Measurements from ENCODE around the gene SCGB1D1. TPM values are rescaled to one million over a fixed set of nuclear protein-coding genes. Genes with fewer than 3 reads are reported as not detected.

SCGB1D1 gene
- total RNA-seq, 2 donors from 2014 or later, result not detected

- DNase-seq (ENCODE audit: low spot score), result no peak
- no peaks in the 10 kb centered on the region for H3K9me3 Mint-ChIP-seq
- no peaks in the 10 kb centered on the region for H3K27me3 Mint-ChIP-seq
- H3K27ac Mint-ChIP-seq, result no peak overlapping the region
- H3K36me3 Mint-ChIP-seq, result peaks cover 16% of the 10 kb centered on the region
- no peaks in the 10 kb centered on the region for H3K4me1 Mint-ChIP-seq (ENCODE audit: low read depth in 2 of 2)
- no peak overlapping the region for H3K4me3 Mint-ChIP-seq
- peak; percentile 29 to 32 for ATAC-seq
Observed at GRCh38 chr11:62150887-62151736, 38.9 kb upstream of the SCGB1D1 start.

- Mint-ChIP-seq H3K4me1 (ENCODE audit: low read depth in 2 of 2) (no peaks in the 10 kb centered on the region), H3K4me3 (no peak overlapping the region), H3K27me3 (no peaks in the 10 kb centered on the region), H3K36me3 (peaks cover 11% of the 10 kb centered on the region), H3K27ac (no peak overlapping the region), H3K9me3 (no peaks in the 10 kb centered on the region)
- no peak for ATAC-seq
- DNase-seq (ENCODE audit: low spot score), result no peak
Observed at GRCh38 chr11:62151737-62152102, 38.3 kb upstream of the SCGB1D1 start.

- peak in 1 of 2 donors; percentile 17 for ATAC-seq
- Mint-ChIP-seq H3K27ac (no peak overlapping the region), H3K9me3 (no peaks in the 10 kb centered on the region), H3K36me3 (peaks cover 9% of the 10 kb centered on the region), H3K4me1 (ENCODE audit: low read depth in 2 of 2) (no peaks in the 10 kb centered on the region), H3K27me3 (no peaks in the 10 kb centered on the region), H3K4me3 (no peak overlapping the region)
- DNase-seq (ENCODE audit: low spot score), result no peak
Observed at GRCh38 chr11:62152245-62153086, 37.5 kb upstream of the SCGB1D1 start.

- no peak overlapping the region for H3K4me3 Mint-ChIP-seq
- no peak overlapping the region for H3K27ac Mint-ChIP-seq
- H3K9me3 Mint-ChIP-seq, result no peaks in the 10 kb centered on the region
- DNase-seq (ENCODE audit: low spot score), result no peak
- H3K27me3 Mint-ChIP-seq, result no peaks in the 10 kb centered on the region
- no peak for ATAC-seq
- no peaks in the 10 kb centered on the region for H3K4me1 Mint-ChIP-seq (ENCODE audit: low read depth in 2 of 2)
- H3K36me3 Mint-ChIP-seq, result peaks cover 5% of the 10 kb centered on the region
Observed at GRCh38 chr11:62153087-62153395, 37.0 kb upstream of the SCGB1D1 start.

- peaks cover 5% of the 10 kb centered on the region for H3K36me3 Mint-ChIP-seq
- H3K4me1 Mint-ChIP-seq (ENCODE audit: low read depth in 2 of 2), result no peaks in the 10 kb centered on the region
- H3K9me3 Mint-ChIP-seq, result no peaks in the 10 kb centered on the region
- no peaks in the 10 kb centered on the region for H3K27me3 Mint-ChIP-seq
- no peak overlapping the region for H3K4me3 Mint-ChIP-seq
- no peak overlapping the region for H3K27ac Mint-ChIP-seq
- ATAC-seq, result no peak
- DNase-seq (ENCODE audit: low spot score), result no peak
Observed at GRCh38 chr11:62153617-62154016, 36.4 kb upstream of the SCGB1D1 start.

GRCh38 chr11:62157603-62158002, 32.4 kb upstream of the SCGB1D1 start:
- no peak overlapping the region for H3K27ac Mint-ChIP-seq
- H3K4me3 Mint-ChIP-seq, result no peak overlapping the region
- H3K36me3 Mint-ChIP-seq, result no peaks in the 10 kb centered on the region
- no peaks in the 10 kb centered on the region for H3K4me1 Mint-ChIP-seq (ENCODE audit: low read depth in 2 of 2)
- no peak for DNase-seq (ENCODE audit: low spot score)
- no peaks in the 10 kb centered on the region for H3K9me3 Mint-ChIP-seq
- ATAC-seq, result no peak
- peaks cover 21 to 24% of the 10 kb centered on the region in 2 donors for H3K27me3 Mint-ChIP-seq

GRCh38 chr11:62166371-62166770, 23.6 kb upstream of the SCGB1D1 start:
- Mint-ChIP-seq H3K4me1 (ENCODE audit: low read depth in 2 of 2) (peaks cover 1 to 6% of the 10 kb centered on the region in 2 donors), H3K27me3 (peaks cover 14 to 32% of the 10 kb centered on the region in 2 donors), H3K27ac (no peak overlapping the region), H3K4me3 (no peak overlapping the region), H3K36me3 (no peaks in the 10 kb centered on the region), H3K9me3 (no peaks in the 10 kb centered on the region)
- no peak for DNase-seq (ENCODE audit: low spot score)
- no peak for ATAC-seq

- Mint-ChIP-seq H3K4me1 (ENCODE audit: low read depth in 2 of 2) (peaks cover 4 to 8% of the 10 kb centered on the region in 2 donors), H3K4me3 (no peak overlapping the region), H3K27me3 (peaks cover 25 to 47% of the 10 kb centered on the region in 2 donors), H3K36me3 (no peaks in the 10 kb centered on the region), H3K9me3 (no peaks in the 10 kb centered on the region), H3K27ac (no peak overlapping the region)
- ATAC-seq, result no peak
- no peak for DNase-seq (ENCODE audit: low spot score)
Observed at GRCh38 chr11:62169448-62169847, 20.6 kb upstream of the SCGB1D1 start.

- Mint-ChIP-seq H3K4me1 (ENCODE audit: low read depth in 2 of 2) (peaks cover 4 to 8% of the 10 kb centered on the region in 2 donors), H3K27ac (no peak overlapping the region), H3K36me3 (no peaks in the 10 kb centered on the region), H3K4me3 (no peak overlapping the region), H3K27me3 (peaks cover 28 to 52% of the 10 kb centered on the region in 2 donors), H3K9me3 (no peaks in the 10 kb centered on the region)
- no peak for ATAC-seq
- DNase-seq (ENCODE audit: low spot score), result no peak
Observed at GRCh38 chr11:62169935-62170334, 20.1 kb upstream of the SCGB1D1 start.

- peaks cover 33 to 52% of the 10 kb centered on the region in 2 donors for H3K27me3 Mint-ChIP-seq
- H3K4me3 Mint-ChIP-seq, result no peak overlapping the region
- H3K4me1 Mint-ChIP-seq (ENCODE audit: low read depth in 2 of 2), result peaks cover 4 to 8% of the 10 kb centered on the region in 2 donors
- H3K27ac Mint-ChIP-seq, result no peak overlapping the region
- no peaks in the 10 kb centered on the region for H3K36me3 Mint-ChIP-seq
- H3K9me3 Mint-ChIP-seq, result no peaks in the 10 kb centered on the region
- DNase-seq (ENCODE audit: low spot score), result no peak
- peak in 1 of 2 donors; percentile 56 for ATAC-seq
Observed at GRCh38 chr11:62171261-62171723, 18.7 kb upstream of the SCGB1D1 start.

- DNase-seq (ENCODE audit: low spot score) (no peak), ATAC-seq (no peak)
- no peaks in the 10 kb centered on the region for H3K9me3 Mint-ChIP-seq
- H3K4me1 Mint-ChIP-seq (ENCODE audit: low read depth in 2 of 2), result peaks cover 4 to 8% of the 10 kb centered on the region in 2 donors
- H3K27me3 Mint-ChIP-seq, result peaks cover 34 to 53% of the 10 kb centered on the region in 2 donors
- H3K27ac Mint-ChIP-seq, result no peak overlapping the region
- H3K4me3 Mint-ChIP-seq, result no peak overlapping the region
- no peaks in the 10 kb centered on the region for H3K36me3 Mint-ChIP-seq
Observed at GRCh38 chr11:62172294-62172693, 17.7 kb upstream of the SCGB1D1 start.

GRCh38 chr11:62176766-62177165, 13.2 kb upstream of the SCGB1D1 start:
- no peak overlapping the region for H3K27ac Mint-ChIP-seq
- no peaks in the 10 kb centered on the region for H3K36me3 Mint-ChIP-seq
- H3K9me3 Mint-ChIP-seq, result no peaks in the 10 kb centered on the region
- ATAC-seq (no peak), DNase-seq (ENCODE audit: low spot score) (no peak)
- peaks cover 21 to 37% of the 10 kb centered on the region in 2 donors for H3K27me3 Mint-ChIP-seq
- H3K4me3 Mint-ChIP-seq, result no peak overlapping the region
- no peaks in the 10 kb centered on the region for H3K4me1 Mint-ChIP-seq (ENCODE audit: low read depth in 2 of 2)

GRCh38 chr11:62179995-62180394, 10.0 kb upstream of the SCGB1D1 start:
- no peak for ATAC-seq
- Mint-ChIP-seq H3K36me3 (no peaks in the 10 kb centered on the region), H3K9me3 (no peaks in the 10 kb centered on the region), H3K4me3 (no peak overlapping the region), H3K27ac (no peak overlapping the region), H3K4me1 (ENCODE audit: low read depth in 2 of 2) (no peaks in the 10 kb centered on the region), H3K27me3 (peaks cover 14 to 31% of the 10 kb centered on the region in 2 donors)
- no peak for DNase-seq (ENCODE audit: low spot score)

- peaks cover 15 to 37% of the 10 kb centered on the region in 2 donors for H3K27me3 Mint-ChIP-seq
- H3K36me3 Mint-ChIP-seq, result no peaks in the 10 kb centered on the region
- no peaks in the 10 kb centered on the region for H3K9me3 Mint-ChIP-seq
Observed at GRCh38 chr11:62181097-62181496, 8.9 kb upstream of the SCGB1D1 start.

More at GRCh38 chr11:62181097-62181496, 8.9 kb upstream of the SCGB1D1 start:
- no peaks in the 10 kb centered on the region for H3K4me1 Mint-ChIP-seq (ENCODE audit: low read depth in 2 of 2)
- DNase-seq (ENCODE audit: low spot score) (no peak), ATAC-seq (no peak)
- no peak overlapping the region for H3K27ac Mint-ChIP-seq
- no peak overlapping the region for H3K4me3 Mint-ChIP-seq

All from natural killer cell treated with Interleukin-12 subunit alpha and Interleukin-12 subunit beta and Interleukin-15 and Interleukin-18, amount 100 ng/mL, for 72 hours (primary cell).